Brain pericyte (primary cell): Measurements from ENCODE around the gene RBMY1E.
"Not testable (repeated sequence)": the region's sequence is repeated elsewhere in the genome, so short reads cannot be mapped to it uniquely, and the experiment has no call there.

Experiments used
- DNase-seq: peaks from one replicate; pipeline ENCODE4 v3.0.0-alpha.2; 2012; ENCODE audit warnings: low read depth, low spot score

The RBMY1E gene

DNA sequence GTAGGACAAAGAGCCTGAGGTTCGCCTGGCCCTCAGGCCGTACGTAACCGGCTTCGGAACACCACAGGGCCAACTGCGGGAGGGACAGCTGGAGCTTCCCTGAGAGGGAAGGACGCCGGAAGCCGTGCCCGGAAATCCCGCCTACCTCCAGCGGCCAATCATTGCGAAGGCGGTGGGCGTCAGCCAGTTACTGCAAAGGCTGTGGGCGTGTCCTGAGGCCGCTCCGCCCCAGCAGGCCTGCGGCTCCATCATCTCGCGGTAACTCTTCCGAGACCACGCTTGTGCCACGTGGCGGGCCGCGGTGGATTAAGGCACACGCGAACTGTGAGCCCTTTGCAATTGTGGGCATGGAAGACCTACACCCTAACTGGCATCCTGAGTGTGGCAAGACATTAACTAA lies at the start of gene RBMY1E:
Gene RBMY1E (minus strand): TSS at position 101 of the 400 bp plus-strand sequence. CDS start 1,978 bp downstream, outside the sequence.
- not testable (repeated sequence) for DNase-seq

DNA sequence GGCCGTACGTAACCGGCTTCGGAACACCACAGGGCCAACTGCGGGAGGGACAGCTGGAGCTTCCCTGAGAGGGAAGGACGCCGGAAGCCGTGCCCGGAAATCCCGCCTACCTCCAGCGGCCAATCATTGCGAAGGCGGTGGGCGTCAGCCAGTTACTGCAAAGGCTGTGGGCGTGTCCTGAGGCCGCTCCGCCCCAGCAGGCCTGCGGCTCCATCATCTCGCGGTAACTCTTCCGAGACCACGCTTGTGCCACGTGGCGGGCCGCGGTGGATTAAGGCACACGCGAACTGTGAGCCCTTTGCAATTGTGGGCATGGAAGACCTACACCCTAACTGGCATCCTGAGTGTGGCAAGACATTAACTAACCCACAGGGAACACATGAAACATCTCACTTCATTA lies 23.4 kb downstream of the RBMY1E start, which contains the start of gene RBMY1D:
Gene RBMY1D (minus strand): TSS at position 101 of the 400 bp plus-strand sequence. CDS start 2,013 bp downstream, outside the sequence.
- not testable (repeated sequence) for DNase-seq

DNA sequence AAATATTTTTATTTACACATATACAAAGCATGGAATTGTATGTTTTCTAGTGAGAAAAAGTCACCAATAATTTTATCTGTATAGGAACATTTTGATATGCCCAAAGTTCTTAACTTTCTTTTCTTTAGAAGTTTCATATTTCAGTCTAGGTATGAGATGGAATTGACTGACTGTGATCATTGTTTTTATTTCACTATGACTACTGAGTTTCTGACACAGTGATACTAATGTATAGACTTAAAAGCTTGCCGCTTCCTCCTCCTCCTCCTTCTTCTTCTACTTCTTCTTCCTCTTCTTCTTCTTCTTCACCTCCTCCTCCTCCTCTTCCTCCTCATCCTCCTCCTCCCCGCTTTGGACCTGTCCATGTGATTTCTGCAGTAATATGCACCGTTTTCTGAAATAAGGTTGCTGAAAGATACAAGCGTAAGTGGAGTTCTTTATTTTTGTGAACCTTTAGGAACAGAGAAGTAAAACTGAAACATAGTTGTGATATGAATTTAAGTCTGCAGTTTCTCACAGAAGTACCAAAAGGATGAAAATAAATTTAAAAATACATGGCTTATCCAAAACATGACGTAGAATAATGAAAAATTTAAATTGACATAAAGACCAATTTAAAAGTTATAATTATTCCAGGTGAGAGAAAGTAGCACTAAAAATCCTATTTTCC lies 48.3 kb downstream of the RBMY1E start:
- DNase-seq: not testable (repeated sequence)
